Fibroblast of lung (primary cell): ENCODE data around the gene GARIN5B.

Experiments
- EZH2 ChIP-seq: IDR thresholded peaks from 2 replicates; pipeline ENCODE4 v1.5.1; 2012; ENCODE audit warnings: low read length, control low read depth, mild to moderate bottlenecking; ENCODE audit errors: missing control alignments
- TF ChIP-seq, protein P1 (sequence below), 2 donors: IDR thresholded peaks in 1 of 2; conservative IDR thresholded peaks in 1 of 2; 1 replicate in 1 of 2; 2 replicates in 1 of 2; pipeline ENCODE4 v1.5.1; 2011 to 2012; ENCODE audit warnings: low read length in 2 of 2, control low read depth in 1 of 2, inconsistent platforms in 1 of 2, low read depth in 1 of 2, mild to moderate bottlenecking in 1 of 2

DNA sequence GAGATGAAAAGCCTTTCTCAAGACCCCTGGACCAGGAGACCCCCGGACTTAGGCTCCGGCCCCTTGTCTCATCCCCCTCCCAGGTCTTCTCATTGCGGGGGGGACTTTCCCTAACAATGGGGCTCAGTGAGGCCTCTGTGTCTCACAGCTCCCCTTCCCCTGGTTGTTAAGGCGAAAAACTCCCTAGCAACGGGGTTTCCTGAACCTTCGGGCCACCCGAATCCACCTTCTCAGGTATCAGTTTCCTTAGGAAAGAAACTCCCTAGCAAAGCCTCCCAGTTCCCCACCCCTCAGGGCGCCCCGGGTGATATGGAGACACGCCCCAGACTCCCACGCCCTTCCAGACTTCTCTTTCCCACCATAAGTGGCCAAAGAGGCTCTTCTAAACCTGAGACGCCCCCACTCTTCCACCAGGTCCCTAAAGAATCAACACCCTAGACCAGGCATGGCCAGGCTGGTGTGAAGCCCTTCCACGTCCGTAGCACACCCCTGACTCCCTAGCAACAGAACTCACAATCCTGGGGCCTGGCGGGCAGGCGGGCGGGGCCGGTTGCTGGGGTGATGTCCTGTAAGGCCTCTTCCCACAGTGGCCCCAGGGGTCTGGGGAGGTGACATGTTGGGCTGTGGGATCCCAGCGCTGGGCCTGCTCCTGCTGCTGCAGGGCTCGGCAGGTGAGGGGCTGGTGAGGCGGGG, 13.3 kb upstream of the GARIN5B start, which contains the start of gene TMEM190:
- TF ChIP-seq, protein P1, sequence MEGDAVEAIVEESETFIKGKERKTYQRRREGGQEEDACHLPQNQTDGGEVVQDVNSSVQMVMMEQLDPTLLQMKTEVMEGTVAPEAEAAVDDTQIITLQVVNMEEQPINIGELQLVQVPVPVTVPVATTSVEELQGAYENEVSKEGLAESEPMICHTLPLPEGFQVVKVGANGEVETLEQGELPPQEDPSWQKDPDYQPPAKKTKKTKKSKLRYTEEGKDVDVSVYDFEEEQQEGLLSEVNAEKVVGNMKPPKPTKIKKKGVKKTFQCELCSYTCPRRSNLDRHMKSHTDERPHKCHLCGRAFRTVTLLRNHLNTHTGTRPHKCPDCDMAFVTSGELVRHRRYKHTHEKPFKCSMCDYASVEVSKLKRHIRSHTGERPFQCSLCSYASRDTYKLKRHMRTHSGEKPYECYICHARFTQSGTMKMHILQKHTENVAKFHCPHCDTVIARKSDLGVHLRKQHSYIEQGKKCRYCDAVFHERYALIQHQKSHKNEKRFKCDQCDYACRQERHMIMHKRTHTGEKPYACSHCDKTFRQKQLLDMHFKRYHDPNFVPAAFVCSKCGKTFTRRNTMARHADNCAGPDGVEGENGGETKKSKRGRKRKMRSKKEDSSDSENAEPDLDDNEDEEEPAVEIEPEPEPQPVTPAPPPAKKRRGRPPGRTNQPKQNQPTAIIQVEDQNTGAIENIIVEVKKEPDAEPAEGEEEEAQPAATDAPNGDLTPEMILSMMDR (conservative IDR thresholded peaks at IDR 0.05 in 1 of 2, IDR thresholded peaks at IDR 0.05 in 1 of 2; ENCODE audit: low read depth in 1 of 2, low read length in 2 of 2) = no peak
- no peak for TF ChIP-seq EZH2
